B cell (primary cell): ENCODE results near the gene CCSAP. TPM values are rescaled to one million over a fixed set of nuclear protein-coding genes. Genes with fewer than 3 reads are reported as not detected.
A peak's percentile ranks its signal among the peaks of the same experiment; 100 is the strongest.

ENCODE experiments used
- ATAC-seq: fragments of 200-7000 bp; cut with Tn5 transposase; one replicate; pipeline ENCODE4 v1.10.0; 2021; ENCODE audit warnings: low read depth, mild to moderate bottlenecking, moderate number of reproducible peaks, moderate library complexity
- CTCF ChIA-PET: fragments of 350-600 bp; sonication (Branson Sonifier 250); formaldehyde crosslinking; loops from one replicate; lab custom pipeline; 2021; ENCODE audit warnings: antibody characterized with exemption, inconsistent platforms; lab: Charles Lee
- POLR2A ChIA-PET: fragments of 350-600 bp; sonication (Branson Sonifier 250); formaldehyde crosslinking; loops from one replicate; lab custom pipeline; 2021; ENCODE audit warnings: antibody characterized with exemption; lab: Charles Lee
- DNase-seq: peaks from one replicate; pipeline ENCODE4 v3.0.0; 2013
- H2AFZ ChIP-seq: 2 replicates; pipeline ENCODE4 v1.6.1; 2012; ENCODE audit warnings: mild to moderate bottlenecking, low read depth, low read length; ENCODE audit not compliant: insufficient read depth, poor library complexity, severe bottlenecking
- H3K27ac ChIP-seq, 2 donors: 1 replicate in 1 of 2; 2 replicates in 1 of 2; pipeline ENCODE4 v1.5.1; 2012 to 2013; ENCODE audit warnings: low read length in 2 of 2, mild to moderate bottlenecking in 2 of 2, moderate library complexity in 1 of 2
- H3K27me3 ChIP-seq, 4 experiments: fragments of 200-600 bp in 1 of 4; sonication (generic) in 1 of 4; replicated peaks in 1 of 4; 1 replicate in 2 of 4; 2 replicates in 2 of 4; pipeline versions ENCODE4 v1.6.1 to v1.7.0; 2013 to 2016; ENCODE audit warnings: low read length in 3 of 4, mild to moderate bottlenecking in 2 of 4, mixed read lengths in 1 of 4, moderate library complexity in 1 of 4; ENCODE audit not compliant: insufficient read depth in 4 of 4, control insufficient read depth in 3 of 4; ENCODE audit errors: control extremely low read depth in 1 of 4
- H3K36me3 ChIP-seq, 2 experiments: replicated peaks in 1 of 2; 1 replicate in 1 of 2; 2 replicates in 1 of 2; pipeline versions ENCODE4 v1.6.1 to v1.7.1; 2013; ENCODE audit warnings: low read length in 1 of 2; ENCODE audit not compliant: insufficient read depth in 2 of 2, control insufficient read depth in 1 of 2; ENCODE audit errors: control extremely low read depth in 1 of 2, extremely low read depth in 1 of 2
- H3K4me1 ChIP-seq, 2 donors: fragments of 200-600 bp in 1 of 2; sonication (generic) in 1 of 2; 1 replicate in 1 of 2; 2 replicates in 1 of 2; pipeline versions ENCODE4 v1.5.1 to v1.6.1; 2013 to 2017; ENCODE audit warnings: low read length in 2 of 2; ENCODE audit not compliant: control insufficient read depth in 2 of 2, insufficient read depth in 2 of 2
- H3K4me2 ChIP-seq: replicated peaks from 2 replicates; pipeline ENCODE3; 2012; ENCODE audit warnings: mild to moderate bottlenecking, low read depth, low read length; ENCODE audit not compliant: poor library complexity, severe bottlenecking
- H3K4me3 ChIP-seq, 5 experiments: fragments of 200-600 bp in 1 of 5; sonication (generic) in 1 of 5; 1 replicate in 3 of 5; 2 replicates in 2 of 5; pipeline versions ENCODE4 v1.5.1 to v1.7.0; 2011 to 2016; ENCODE audit warnings: low read length in 4 of 5, mild to moderate bottlenecking in 4 of 5, low read depth in 2 of 5, control low read depth in 1 of 5, moderate library complexity in 1 of 5; ENCODE audit not compliant: insufficient read depth in 1 of 5; ENCODE audit errors: control extremely low read depth in 1 of 5, extremely low read depth in 1 of 5
- H3K79me2 ChIP-seq: fragments of 200-600 bp; sonication (generic); one replicate; pipeline ENCODE4 v1.6.0; 2016; ENCODE audit warnings: low read length; ENCODE audit not compliant: control insufficient read depth, insufficient read depth
- H3K9ac ChIP-seq: fragments of 200-600 bp; sonication (generic); 2 replicates; pipeline ENCODE4 v1.6.1; 2017; ENCODE audit warnings: mild to moderate bottlenecking, low read length, moderate library complexity
- H3K9me3 ChIP-seq, 3 donors: one replicate each; pipeline versions ENCODE4 v1.6.1 to v1.7.1; 2013; ENCODE audit warnings: low read length in 2 of 3; ENCODE audit not compliant: control insufficient read depth in 2 of 3, insufficient read depth in 1 of 3; ENCODE audit errors: control extremely low read depth in 1 of 3
- H4K20me1 ChIP-seq: 2 replicates; pipeline ENCODE4 v1.6.0; 2012; ENCODE audit warnings: mild to moderate bottlenecking, low read length; ENCODE audit not compliant: insufficient read depth, control insufficient read depth, poor library complexity, severe bottlenecking
- H3K27ac Mint-ChIP-seq: one replicate; pipeline ENCODE4 v1.8.0; 2021; ENCODE audit warnings: mixed read lengths
- H3K27me3 Mint-ChIP-seq: one replicate; pipeline ENCODE4 v1.8.0; 2021; ENCODE audit warnings: mixed read lengths
- H3K4me1 Mint-ChIP-seq: one replicate; pipeline ENCODE4 v1.8.0; 2021; ENCODE audit warnings: mixed read lengths
- H3K4me3 Mint-ChIP-seq: one replicate; pipeline ENCODE4 v1.8.0; 2021; ENCODE audit warnings: mixed read lengths
- H3K9me3 Mint-ChIP-seq: one replicate; pipeline ENCODE4 v1.8.0; 2022; ENCODE audit warnings: mixed read lengths; ENCODE audit not compliant: insufficient read depth
- CTCF ChIP-seq: fragments of 200-600 bp; IDR thresholded peaks from one replicate; pipeline ENCODE4 v1.8.0; 2022; ENCODE audit warnings: antibody characterized with exemption, mild to moderate bottlenecking
- EZH2 ChIP-seq: IDR thresholded peaks from 2 replicates; pipeline ENCODE4 v1.6.1; 2012; ENCODE audit warnings: borderline replicate concordance, low read depth, mild to moderate bottlenecking, moderate library complexity, low read length; ENCODE audit not compliant: insufficient read depth, poor library complexity, severe bottlenecking
- WGBS: methylation state at CpG from one replicate; pipeline ENCODE4 v1.1.5; 2013; ENCODE audit warnings: missing lambda C conversion rate; ENCODE audit not compliant: insufficient coverage; 5-methylcytosine and 5-hydroxymethylcytosine counted together
- intact Hi-C: fragments of 100-400 bp; cut with micrococcal nuclease; formaldehyde crosslinking; loops from one replicate; pipeline ENCODE4 v1.10.0; 2022
- polyA plus RNA-seq: library from polyadenylated mRNA; depleted of rRNA; stranded (reverse); fragments of >200 nt; gene quantifications from 2 replicates; pipeline ENCODE4 v1.2.3, GENCODE V29; 2012
- total RNA-seq, 2 donors: library from RNA; stranded (reverse); fragments of 120-200 nt in 1 of 2; gene quantifications; 1 replicate in 1 of 2; 2 replicates in 1 of 2; pipeline versions ENCODE4 v1.2.3 to v1.2.4, GENCODE V29; 2013 to 2022

Gene CCSAP
- total and polyA plus RNA-seq, 2 donors (not counting 1 experiment from before 2014, with no cell fraction given) = 3.3 to 15.8 TPM

- ATAC-seq = no peak
- no peak overlapping the region for H2AFZ ChIP-seq
- ChIA-PET CTCF (no interaction called here), POLR2A (interaction anchor here (0.7 kb wide), 1 partner anchor 16 kb away, joined by 3 read pairs; no protein-coding TSS in a partner anchor)
- Mint-ChIP-seq H3K4me3 (peak overlapping the region; percentile 7), H3K4me1 (peaks cover 38% of the 10 kb centered on the region), H3K9me3 (no peaks in the 10 kb centered on the region), H3K27ac (no peak overlapping the region), H3K27me3 (no peaks in the 10 kb centered on the region)
- H3K27ac ChIP-seq = no peak overlapping the region
- DNase-seq = no peak
- H3K4me2 ChIP-seq = no peak overlapping the region
- intact Hi-C loops = no loop called here
- H3K4me1 ChIP-seq = peaks cover 21 to 23% of the 10 kb centered on the region in 2 donors
- H3K4me3 ChIP-seq = no peak overlapping the region
- H3K9ac ChIP-seq = no peak overlapping the region
- H4K20me1 ChIP-seq = peaks cover 11% of the 10 kb centered on the region
- peaks cover 0 to 8% (median 2%) of the 10 kb centered on the region in 3 donors for H3K9me3 ChIP-seq
- H3K79me2 ChIP-seq = peaks cover 17% of the 10 kb centered on the region
- 90% methylated on average over 2 of the region's 4 CpGs for WGBS
- TF ChIP-seq EZH2 (no peak), CTCF (no peak)
- H3K27me3 ChIP-seq = peaks cover 0 to 2% (median under 1%) of the 10 kb centered on the region in 4 experiments
- peaks cover 0 to 3% of the 10 kb centered on the region in 2 experiments for H3K36me3 ChIP-seq
These were observed 3.8 kb downstream of the CCSAP start for GRCh38 chr1:229339086-229339485.

GRCh38 chr1:229336345-229336744 is 6.5 kb downstream of the CCSAP start:
- H3K79me2 ChIP-seq = peaks cover 29% of the 10 kb centered on the region
- H3K4me2 ChIP-seq = no peak overlapping the region
- H3K9ac ChIP-seq = no peak overlapping the region
- H4K20me1 ChIP-seq = peaks cover 11% of the 10 kb centered on the region
- ChIA-PET CTCF (no interaction called here), POLR2A (no interaction called here)
- no peaks in the 10 kb centered on the region for H3K27me3 ChIP-seq
- ATAC-seq (no peak), DNase-seq (no peak)
- no peak overlapping the region for H3K4me3 ChIP-seq
- intact Hi-C loops = no loop called here
- 57% methylated on average over 1 of the region's 3 CpGs for WGBS
- H3K4me1 ChIP-seq = peaks cover 7 to 17% of the 10 kb centered on the region in 2 donors
- Mint-ChIP-seq H3K9me3 (no peaks in the 10 kb centered on the region), H3K27me3 (no peaks in the 10 kb centered on the region), H3K4me3 (no peak overlapping the region), H3K27ac (no peak overlapping the region), H3K4me1 (peaks cover 29% of the 10 kb centered on the region)
- H3K36me3 ChIP-seq = peaks cover 0 to 3% of the 10 kb centered on the region in 2 experiments
- peaks cover 0 to 15% (median 5%) of the 10 kb centered on the region in 3 donors for H3K9me3 ChIP-seq
- no peak overlapping the region for H3K27ac ChIP-seq
- no peak overlapping the region for H2AFZ ChIP-seq
- no peak for TF ChIP-seq EZH2
- no peak for TF ChIP-seq CTCF
